GM19463 (cell line): ENCODE results near the gene TBC1D2B.
"Not testable (repeated sequence)": the region's sequence is repeated elsewhere in the genome, so short reads cannot be mapped to it uniquely, and the experiment has no call there.

Source experiments
- ATAC-seq: cut with Tn5 transposase; IDR thresholded peaks from one replicate; pipeline ENCODE4 v1.9.1; 2021; ENCODE audit warnings: mild to moderate bottlenecking, moderate library complexity; ENCODE audit not compliant: unreplicated experiment

Gene TBC1D2B

DNA sequence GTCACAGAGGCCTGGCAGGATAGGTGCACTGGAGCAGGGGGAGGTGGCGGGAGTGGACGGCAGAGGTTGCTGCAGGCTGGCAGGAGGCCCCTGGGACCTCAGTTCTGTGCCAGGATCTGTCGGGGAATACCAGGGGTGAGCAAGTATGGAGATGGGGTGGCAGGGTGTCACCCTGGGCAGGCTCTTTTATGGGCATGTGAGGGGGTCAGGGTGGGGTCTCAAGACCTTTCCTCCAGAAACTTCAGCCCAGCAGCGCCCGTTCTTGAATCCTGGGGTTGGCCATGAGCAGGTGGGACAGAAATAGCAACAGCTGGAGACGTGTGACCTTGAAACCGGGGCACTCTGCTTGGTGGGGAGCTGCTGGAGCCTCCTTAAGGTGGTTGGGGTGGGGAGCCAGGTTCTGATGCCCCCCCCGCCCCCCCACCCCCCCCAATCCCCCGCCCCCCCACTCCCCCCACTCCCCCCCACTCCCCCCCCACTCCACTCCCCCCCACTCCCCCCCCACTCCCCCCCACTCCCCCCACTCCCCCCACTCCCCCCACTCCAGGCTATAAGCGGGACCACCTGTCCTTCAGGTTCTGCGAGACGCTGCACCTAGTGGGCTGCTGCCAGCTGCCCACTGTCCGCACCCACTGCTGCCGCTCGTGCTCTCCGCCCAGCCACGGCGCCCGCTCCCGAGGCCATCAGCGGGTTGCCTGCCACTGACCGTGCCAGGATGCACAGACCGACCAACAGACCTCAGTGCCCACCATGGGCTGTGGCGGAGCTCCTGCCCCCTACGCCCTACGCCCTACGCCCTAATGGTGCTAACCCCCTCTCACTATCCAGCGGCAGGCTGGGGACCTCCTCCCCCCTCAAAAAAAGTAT, 84.9 kb downstream of the TBC1D2B start:
- no peak for ATAC-seq

DNA sequence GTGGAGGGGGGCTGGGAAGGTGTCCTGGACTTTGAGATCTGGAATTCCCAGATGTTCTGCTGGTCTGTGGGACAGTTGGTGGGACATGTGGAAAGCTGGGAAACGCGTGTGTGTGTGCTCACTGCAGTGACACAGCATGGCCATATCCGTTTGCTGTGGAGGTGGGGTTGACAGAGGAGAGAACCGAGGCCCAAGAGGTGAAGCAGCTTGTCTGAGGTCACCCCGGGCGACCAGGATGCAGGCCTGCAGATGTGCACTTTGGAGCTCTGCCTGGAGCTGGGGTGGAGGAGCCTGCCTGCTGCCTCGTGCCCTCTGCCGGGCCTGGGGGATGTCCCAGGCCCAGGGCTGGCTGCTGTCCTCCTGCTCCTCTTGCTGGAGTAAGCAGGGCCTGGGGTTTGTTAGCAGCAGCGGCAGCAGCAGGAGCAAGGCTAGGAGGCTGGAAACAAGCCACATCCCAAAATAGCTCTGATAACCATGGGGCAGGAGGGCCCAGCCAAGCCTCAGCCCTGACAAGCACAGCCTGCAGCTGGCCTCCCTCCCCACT, 85.8 kb downstream of the TBC1D2B start:
- ATAC-seq: not testable (repeated sequence)

- no peak for ATAC-seq
These were observed 86.5 kb downstream of the TBC1D2B start for GRCh38 chr15:77991029-77991406.

DNA sequence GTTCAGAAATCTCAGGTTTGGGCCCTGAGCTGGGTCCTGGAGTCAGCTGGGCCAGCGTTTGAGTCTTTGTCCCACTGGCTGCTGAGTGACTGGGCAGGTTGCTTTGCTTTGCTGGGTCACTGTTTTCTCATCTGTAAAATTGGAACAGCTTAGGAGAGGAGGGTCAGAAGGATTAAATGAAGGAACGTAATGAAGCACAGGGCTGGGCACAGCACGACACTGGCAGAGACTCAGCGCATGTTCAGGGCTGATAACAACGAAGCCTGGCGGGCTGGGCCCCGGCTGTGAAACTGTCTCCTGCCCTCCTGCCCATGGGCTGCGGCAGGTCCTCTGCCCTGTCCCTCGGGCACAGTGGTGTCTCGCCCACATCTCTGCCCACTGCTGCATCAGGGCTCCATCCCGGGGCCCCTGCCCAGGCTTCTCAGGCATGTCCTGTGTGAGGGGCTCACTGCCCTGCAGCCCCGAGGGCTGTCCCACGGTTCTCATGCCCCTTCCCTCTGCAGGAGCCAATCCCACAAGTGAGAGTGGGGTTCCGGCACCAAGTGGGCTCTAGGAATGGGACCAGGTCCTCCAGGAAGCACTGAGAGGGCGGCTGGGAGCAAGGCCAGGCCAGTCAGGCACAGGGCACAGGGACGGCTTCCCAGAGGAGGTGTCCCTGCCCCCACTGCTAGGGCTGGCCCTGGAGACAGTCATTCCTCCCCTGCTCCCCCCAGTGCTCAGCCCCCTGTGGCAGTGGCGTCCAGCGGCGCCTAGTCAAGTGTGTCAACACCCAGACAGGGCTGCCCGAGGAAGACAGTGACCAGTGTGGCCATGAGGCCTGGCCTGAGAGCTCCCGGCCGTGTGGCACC, 88.0 kb downstream of the TBC1D2B start:
- ATAC-seq: no peak

DNA sequence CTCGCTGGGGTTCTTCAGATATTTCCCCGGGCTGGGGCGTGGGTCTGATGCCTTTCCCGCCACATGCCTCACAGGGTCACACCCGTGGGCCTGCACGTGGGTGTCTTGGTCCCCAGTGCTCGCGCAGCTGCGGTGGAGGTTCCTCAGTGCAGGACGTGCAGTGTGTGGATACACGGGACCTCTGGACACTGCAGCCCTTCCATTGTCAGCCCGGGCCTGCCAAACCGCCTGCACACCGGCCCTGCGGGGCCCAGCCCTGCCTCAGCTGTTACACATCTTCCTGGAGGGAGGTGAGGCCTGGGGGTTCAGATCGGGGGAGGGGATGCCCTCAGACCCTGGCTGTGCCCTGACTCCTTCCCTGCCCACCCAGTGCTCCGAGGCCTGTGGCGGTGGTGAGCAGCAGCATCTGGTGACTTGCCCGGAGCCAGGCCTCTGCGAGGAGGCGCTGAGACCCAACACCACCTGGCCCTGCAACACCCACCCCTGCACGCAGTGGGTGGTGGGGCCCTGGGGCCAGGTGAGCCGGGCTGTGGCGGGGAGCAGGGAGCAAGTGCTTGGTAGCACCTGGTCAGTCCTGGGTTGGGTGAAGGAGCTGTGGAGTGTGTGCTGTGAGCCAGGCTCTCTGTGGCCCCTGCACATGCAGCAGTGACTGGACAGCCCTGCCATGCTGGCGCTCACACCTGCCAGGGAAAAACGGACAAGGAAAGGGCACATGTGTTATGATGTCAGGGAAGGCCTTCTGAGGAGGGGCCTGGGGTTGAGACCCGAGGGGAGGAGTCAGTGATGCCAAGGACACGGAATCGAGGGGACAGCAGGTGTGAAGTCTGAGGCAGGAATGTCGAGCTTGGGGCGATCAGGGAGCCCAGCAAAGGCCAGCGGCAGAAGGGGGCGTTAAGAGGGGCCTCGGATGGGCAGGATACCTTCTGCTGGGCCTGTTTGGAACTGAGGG, 88.9 kb downstream of the TBC1D2B start:
- ATAC-seq: no peak

GRCh38 chr15:77987765-77988136, 89.8 kb downstream of the TBC1D2B start:
- not testable (repeated sequence) for ATAC-seq

GRCh38 chr15:77986891-77987764, 90.4 kb downstream of the TBC1D2B start:
- ATAC-seq: no peak

DNA sequence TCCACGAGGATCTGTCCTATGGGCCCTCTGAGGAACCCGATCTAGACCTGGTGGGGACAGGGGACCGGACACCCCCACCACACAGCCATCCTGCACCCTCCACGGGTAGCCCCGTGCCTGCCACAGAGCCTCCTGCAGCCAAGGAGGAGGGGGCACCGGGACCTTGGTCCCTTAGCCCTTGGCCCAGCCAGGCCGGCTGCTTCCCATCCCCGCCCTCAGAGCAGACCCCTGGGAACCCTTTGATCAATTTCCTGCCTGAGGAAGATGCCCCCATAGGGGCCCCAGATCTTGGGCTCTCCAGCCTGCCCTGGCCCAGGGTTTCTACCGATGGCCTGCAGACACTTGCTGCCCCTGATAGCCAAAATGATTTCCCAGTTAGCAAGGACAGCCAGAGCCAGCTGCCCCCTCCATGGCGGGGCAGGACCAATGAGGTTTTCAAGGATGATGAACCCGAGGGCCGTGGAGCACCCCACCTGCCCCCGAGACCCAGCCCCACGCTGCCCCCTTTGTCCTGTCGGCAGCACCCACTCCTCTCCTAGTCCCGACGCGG, 91.5 kb downstream of the TBC1D2B start:
- no peak for ATAC-seq

DNA sequence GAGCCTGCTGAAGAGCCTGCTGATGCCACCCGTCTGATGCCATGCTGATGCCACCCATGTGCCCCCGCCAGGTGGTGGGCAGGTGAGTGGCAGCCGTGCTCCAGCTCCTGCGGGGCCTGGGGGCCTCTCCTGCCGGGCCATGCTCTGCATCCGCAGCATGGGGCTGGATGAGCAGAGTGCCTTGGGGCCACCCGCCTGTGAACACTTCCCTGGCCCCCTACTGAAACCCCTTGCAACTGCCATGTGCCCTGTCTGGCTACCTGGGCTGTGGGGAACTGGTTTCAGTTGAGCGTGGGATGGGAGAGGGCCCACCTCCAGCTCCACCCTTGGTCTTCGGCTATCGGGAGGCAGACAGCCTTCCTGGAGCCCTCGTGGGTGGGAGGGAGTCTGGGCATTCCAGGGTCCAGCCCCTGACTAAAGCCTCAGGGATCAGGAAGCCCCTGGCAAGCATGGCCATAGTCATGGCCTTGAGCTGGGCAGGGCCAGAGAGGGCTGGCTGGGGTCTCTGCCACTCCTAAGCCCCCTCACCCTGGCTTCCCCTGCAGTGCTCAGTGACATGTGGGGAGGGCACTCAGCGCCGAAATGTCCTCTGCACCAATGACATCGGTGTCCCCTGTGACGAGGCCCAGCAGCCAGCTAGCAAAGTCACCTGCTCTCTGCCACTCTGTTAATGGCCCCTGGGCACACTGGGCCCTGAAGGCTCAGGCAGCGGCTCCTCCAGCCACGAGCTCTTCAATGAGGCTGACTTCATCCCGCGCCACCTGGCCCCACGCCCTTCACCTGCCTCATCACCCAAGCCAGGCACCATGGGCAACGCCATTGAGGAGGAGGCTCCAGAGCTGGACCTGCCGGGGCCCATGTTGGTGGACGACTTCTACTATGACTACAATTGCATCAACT, 92.2 kb downstream of the TBC1D2B start:
- no peak for ATAC-seq

DNA sequence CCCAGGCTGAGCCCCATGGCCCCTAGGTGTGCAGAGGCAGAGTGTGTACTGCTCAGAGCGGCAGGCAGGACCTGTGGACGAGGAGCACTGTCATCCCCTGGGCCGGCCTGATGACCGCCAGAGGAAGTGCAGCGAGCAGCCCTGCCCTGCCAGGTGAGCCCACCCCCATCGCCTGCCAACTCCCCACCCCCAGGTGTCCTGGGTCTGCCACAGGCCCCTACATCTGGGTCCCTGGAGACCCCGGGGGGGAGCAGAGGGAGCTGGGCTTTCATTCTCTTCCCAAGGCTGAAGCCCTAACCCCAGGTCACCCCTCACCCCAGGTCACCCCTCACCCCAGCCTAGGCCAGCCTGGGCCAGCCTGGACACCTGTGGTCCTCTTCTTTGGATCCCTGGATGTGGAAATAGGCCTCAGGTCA, 93.1 kb downstream of the TBC1D2B start:
- no peak for ATAC-seq

DNA sequence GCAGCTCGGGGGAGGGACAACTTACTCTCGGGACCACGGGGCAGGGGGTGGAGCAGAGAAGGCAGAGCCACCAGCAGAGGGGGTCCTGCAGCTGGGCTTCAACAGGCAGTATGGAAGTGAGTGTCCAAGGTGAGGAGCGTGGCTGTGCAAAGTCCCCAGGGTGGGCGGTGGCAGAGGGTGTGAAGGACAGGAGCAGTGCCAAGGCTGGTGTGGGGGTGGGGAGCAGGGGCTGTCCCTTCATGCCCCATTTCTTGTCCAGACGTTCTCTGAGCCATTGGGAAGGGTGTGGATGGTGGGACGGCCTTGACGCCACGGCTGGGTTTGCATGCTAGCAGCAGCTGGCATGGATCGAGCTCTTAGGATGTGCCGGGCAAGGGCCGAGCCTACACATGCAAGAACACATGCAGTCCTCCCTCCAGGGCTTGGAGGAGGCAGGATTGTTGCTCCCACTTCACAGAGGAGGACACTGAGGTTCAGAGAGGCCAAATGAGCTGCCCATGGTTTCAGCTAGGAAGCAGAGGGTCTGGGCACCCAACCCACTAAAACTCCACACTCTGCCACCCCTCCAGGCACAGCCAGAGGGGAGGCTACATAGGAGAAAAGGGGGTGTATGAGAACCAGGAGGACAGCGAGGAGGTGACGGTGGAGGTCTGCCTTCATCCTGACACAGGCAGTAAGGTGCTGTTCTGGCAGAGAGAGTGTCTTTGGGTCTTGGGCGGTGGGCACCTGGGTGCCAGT, 93.6 kb downstream of the TBC1D2B start:
- ATAC-seq: no peak

GRCh38 chr15:77983091-77983707, 94.3 kb downstream of the TBC1D2B start:
- no peak for ATAC-seq

GRCh38 chr15:77982127-77982490, 95.4 kb downstream of the TBC1D2B start:
- ATAC-seq: no peak

- ATAC-seq: no peak
These were observed 96.0 kb downstream of the TBC1D2B start for GRCh38 chr15:77981281-77982126.

DNA sequence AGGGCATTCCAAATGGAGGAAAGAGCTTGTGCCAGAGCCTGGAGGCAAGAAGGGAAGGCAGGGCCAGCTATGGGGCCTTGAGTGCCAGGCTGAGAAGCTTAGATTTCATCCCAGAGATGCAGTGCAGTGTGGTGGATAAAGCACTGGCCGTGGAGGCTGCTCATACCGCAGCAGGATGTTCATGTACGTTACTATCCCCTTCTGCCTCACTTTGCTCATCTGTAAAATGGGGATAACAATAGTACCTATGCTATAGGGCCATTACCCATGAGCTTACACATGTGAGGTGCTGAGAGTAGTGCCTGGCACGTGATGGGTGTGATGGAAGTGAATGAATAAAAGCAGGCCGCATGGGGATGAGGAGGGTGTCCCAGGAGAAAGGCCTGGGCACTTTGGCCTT, 96.8 kb downstream of the TBC1D2B start:
- ATAC-seq: not testable (repeated sequence)

DNA sequence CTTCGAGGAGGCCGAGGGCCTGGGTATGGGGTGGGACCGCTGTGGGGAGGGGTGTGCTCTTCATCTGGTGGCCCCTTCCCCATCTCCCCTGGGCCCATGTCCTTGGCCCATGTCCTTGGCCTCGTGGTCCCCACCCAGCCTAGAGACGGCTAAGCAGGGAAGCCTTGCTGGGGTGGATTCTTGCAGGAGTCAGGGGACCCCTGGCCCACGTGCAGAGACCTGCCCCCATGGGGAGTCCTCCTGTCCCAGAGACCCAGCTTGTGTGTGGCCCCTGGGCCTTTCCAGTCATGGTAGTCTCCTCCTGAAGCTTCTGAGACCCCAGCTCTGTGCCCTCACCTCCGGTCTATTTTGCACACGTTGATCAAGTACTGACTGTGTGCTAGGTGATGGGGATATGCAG, 97.4 kb downstream of the TBC1D2B start:
- no peak for ATAC-seq
